ENCODE measurements around the gene KAZN. TPM values are rescaled to one million over a fixed set of nuclear protein-coding genes. Genes with fewer than 3 reads are reported as not detected.

The KAZN gene
- polyA plus RNA-seq, 1 of the 3 experiments (the other 2 are of a cell fraction) = 6.8 TPM

- no peak overlapping the region for H3K4me2 ChIP-seq
- H3K27ac ChIP-seq (ENCODE audit: low read depth in 2 of 2, low read length in 1 of 2) = no peak overlapping the region
- no peak overlapping the region for H2AFZ ChIP-seq (ENCODE audit: low read depth)
- no peak overlapping the region for H3K9ac ChIP-seq
- no peaks in the 10 kb centered on the region for H3K79me2 ChIP-seq (ENCODE audit: insufficient read depth)
- ChIA-PET CTCF (interaction anchor here (1.1 kb wide), 1 partner anchor 24 kb away, joined by 3 read pairs; no protein-coding TSS in a partner anchor), POLR2A (no interaction called here)
- H3K4me3 ChIP-seq (ENCODE audit: low read depth in 2 of 2, low read length in 1 of 2) = no peak overlapping the region
- H3K9me2 ChIP-seq = no peaks in the 10 kb centered on the region
- H3F3A ChIP-seq (replicated peaks; ENCODE audit: insufficient read depth) = no peaks in the 10 kb centered on the region
- DNase-seq = no peak
- H3K36me3 ChIP-seq (replicated peaks in 1 of 2; ENCODE audit: control insufficient read depth in 1 of 2, insufficient read depth in 2 of 2, low read length in 1 of 2) = no peaks in the 10 kb centered on the region
- no peaks in the 10 kb centered on the region; a peak in 1 of 4 replicates for H3K4me1 ChIP-seq (ENCODE audit: control insufficient read depth in 1 of 2, insufficient read depth in 2 of 2, low read depth in 1 of 2, low read length in 1 of 2)
- no peak for TF ChIP-seq MAX (IDR thresholded peaks at IDR 0.05; ENCODE audit: low read depth)
- TF ChIP-seq SIN3A (IDR thresholded peaks at IDR 0.05; ENCODE audit: borderline replicate concordance, low read depth, low read length) = no peak
- 29% methylated on average over 4 of the region's 4 CpGs for WGBS (ENCODE audit: low lambda C conversion rate)
- H3K27me3 ChIP-seq (ENCODE audit: insufficient read depth) = no peaks in the 10 kb centered on the region
- no peaks in the 10 kb centered on the region for H4K20me1 ChIP-seq (ENCODE audit: insufficient read depth)
- no peaks in the 10 kb centered on the region for H3K9me3 ChIP-seq
Measured at GRCh38 chr1:14828665-14829064, 230.2 kb downstream of the KAZN start.

GRCh38 chr1:14835725-14836124 is 237.2 kb downstream of the KAZN start:
- H3K36me3 ChIP-seq (replicated peaks in 1 of 2; ENCODE audit: control insufficient read depth in 1 of 2, insufficient read depth in 2 of 2, low read length in 1 of 2) = no peaks in the 10 kb centered on the region
- H3K79me2 ChIP-seq (ENCODE audit: insufficient read depth) = no peaks in the 10 kb centered on the region
- no peaks in the 10 kb centered on the region for H3F3A ChIP-seq (replicated peaks; ENCODE audit: insufficient read depth)
- no peaks in the 10 kb centered on the region for H4K20me1 ChIP-seq (ENCODE audit: insufficient read depth)
- H3K4me2 ChIP-seq = no peak overlapping the region
- H3K4me3 ChIP-seq (ENCODE audit: low read depth in 2 of 2, low read length in 1 of 2) = no peak overlapping the region
- no peaks in the 10 kb centered on the region for H3K27me3 ChIP-seq (ENCODE audit: insufficient read depth)
- ChIA-PET CTCF (interaction anchor here (1.3 kb wide), 1 partner anchor 13 kb away, joined by 3 read pairs; no protein-coding TSS in a partner anchor), POLR2A (no interaction called here)
- no peak overlapping the region for H2AFZ ChIP-seq (ENCODE audit: low read depth)
- H3K4me1 ChIP-seq (ENCODE audit: control insufficient read depth in 1 of 2, insufficient read depth in 2 of 2, low read depth in 1 of 2, low read length in 1 of 2) = no peaks in the 10 kb centered on the region
- H3K27ac ChIP-seq (ENCODE audit: low read depth in 2 of 2, low read length in 1 of 2) = no peak overlapping the region
- H3K9me3 ChIP-seq = no peaks in the 10 kb centered on the region
- TF ChIP-seq RXRA (IDR thresholded peaks at IDR 0.05; ENCODE audit: borderline replicate concordance, low read depth) = no peak
- TF ChIP-seq, protein P1, sequence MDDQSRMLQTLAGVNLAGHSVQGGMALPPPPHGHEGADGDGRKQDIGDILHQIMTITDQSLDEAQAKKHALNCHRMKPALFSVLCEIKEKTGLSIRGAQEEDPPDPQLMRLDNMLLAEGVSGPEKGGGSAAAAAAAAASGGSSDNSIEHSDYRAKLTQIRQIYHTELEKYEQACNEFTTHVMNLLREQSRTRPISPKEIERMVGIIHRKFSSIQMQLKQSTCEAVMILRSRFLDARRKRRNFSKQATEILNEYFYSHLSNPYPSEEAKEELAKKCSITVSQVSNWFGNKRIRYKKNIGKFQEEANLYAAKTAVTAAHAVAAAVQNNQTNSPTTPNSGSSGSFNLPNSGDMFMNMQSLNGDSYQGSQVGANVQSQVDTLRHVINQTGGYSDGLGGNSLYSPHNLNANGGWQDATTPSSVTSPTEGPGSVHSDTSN (IDR thresholded peaks at IDR 0.05) = no peak
- TF ChIP-seq NFIC (IDR thresholded peaks at IDR 0.05; ENCODE audit: borderline replicate concordance) = no peak
- no peak for TF ChIP-seq MEF2A (IDR thresholded peaks at IDR 0.05; ENCODE audit: borderline replicate concordance, low read depth)
- TF ChIP-seq NRF1 (IDR thresholded peaks at IDR 0.05; ENCODE audit: low read depth, low read length) = no peak
- no peak for TF ChIP-seq POLR2AphosphoS5 (IDR thresholded peaks at IDR 0.05; ENCODE audit: low read depth, low read length)
- no peak for TF ChIP-seq CTCF (IDR thresholded peaks at IDR 0.05)
- no peak for TF ChIP-seq MAX (IDR thresholded peaks at IDR 0.05; ENCODE audit: low read depth)
- TF ChIP-seq FOXM1 (IDR thresholded peaks at IDR 0.05; ENCODE audit: low read depth) = no peak
- TF ChIP-seq, protein P2, sequence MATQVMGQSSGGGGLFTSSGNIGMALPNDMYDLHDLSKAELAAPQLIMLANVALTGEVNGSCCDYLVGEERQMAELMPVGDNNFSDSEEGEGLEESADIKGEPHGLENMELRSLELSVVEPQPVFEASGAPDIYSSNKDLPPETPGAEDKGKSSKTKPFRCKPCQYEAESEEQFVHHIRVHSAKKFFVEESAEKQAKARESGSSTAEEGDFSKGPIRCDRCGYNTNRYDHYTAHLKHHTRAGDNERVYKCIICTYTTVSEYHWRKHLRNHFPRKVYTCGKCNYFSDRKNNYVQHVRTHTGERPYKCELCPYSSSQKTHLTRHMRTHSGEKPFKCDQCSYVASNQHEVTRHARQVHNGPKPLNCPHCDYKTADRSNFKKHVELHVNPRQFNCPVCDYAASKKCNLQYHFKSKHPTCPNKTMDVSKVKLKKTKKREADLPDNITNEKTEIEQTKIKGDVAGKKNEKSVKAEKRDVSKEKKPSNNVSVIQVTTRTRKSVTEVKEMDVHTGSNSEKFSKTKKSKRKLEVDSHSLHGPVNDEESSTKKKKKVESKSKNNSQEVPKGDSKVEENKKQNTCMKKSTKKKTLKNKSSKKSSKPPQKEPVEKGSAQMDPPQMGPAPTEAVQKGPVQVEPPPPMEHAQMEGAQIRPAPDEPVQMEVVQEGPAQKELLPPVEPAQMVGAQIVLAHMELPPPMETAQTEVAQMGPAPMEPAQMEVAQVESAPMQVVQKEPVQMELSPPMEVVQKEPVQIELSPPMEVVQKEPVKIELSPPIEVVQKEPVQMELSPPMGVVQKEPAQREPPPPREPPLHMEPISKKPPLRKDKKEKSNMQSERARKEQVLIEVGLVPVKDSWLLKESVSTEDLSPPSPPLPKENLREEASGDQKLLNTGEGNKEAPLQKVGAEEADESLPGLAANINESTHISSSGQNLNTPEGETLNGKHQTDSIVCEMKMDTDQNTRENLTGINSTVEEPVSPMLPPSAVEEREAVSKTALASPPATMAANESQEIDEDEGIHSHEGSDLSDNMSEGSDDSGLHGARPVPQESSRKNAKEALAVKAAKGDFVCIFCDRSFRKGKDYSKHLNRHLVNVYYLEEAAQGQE (IDR thresholded peaks at IDR 0.05; ENCODE audit: low read depth, low read length) = no peak
- no peak for TF ChIP-seq FOXJ3 (CRISPR knock-in tag; IDR thresholded peaks at IDR 0.05)
- TF ChIP-seq, protein P3, sequence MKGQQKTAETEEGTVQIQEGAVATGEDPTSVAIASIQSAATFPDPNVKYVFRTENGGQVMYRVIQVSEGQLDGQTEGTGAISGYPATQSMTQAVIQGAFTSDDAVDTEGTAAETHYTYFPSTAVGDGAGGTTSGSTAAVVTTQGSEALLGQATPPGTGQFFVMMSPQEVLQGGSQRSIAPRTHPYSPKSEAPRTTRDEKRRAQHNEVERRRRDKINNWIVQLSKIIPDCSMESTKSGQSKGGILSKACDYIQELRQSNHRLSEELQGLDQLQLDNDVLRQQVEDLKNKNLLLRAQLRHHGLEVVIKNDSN (IDR thresholded peaks at IDR 0.05; ENCODE audit: borderline replicate concordance, low read depth) = no peak
- no peak for TF ChIP-seq JUND (IDR thresholded peaks at IDR 0.05)
- no peak for TF ChIP-seq SIN3A (IDR thresholded peaks at IDR 0.05; ENCODE audit: borderline replicate concordance, low read depth, low read length)
- no peak for TF ChIP-seq ELF1 (IDR thresholded peaks at IDR 0.05)
- TF ChIP-seq, protein P4, sequence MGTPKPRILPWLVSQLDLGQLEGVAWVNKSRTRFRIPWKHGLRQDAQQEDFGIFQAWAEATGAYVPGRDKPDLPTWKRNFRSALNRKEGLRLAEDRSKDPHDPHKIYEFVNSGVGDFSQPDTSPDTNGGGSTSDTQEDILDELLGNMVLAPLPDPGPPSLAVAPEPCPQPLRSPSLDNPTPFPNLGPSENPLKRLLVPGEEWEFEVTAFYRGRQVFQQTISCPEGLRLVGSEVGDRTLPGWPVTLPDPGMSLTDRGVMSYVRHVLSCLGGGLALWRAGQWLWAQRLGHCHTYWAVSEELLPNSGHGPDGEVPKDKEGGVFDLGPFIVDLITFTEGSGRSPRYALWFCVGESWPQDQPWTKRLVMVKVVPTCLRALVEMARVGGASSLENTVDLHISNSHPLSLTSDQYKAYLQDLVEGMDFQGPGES (IDR thresholded peaks at IDR 0.05; ENCODE audit: low read depth, low read length) = no peak
- no peak for TF ChIP-seq MXI1 (IDR thresholded peaks at IDR 0.05; ENCODE audit: low read depth, low read length)
- no peak for TF ChIP-seq RFX5 (IDR thresholded peaks at IDR 0.05; ENCODE audit: low read length)
- no peak for TF ChIP-seq SMC3 (IDR thresholded peaks at IDR 0.05; ENCODE audit: low read depth, low read length)
- H3K9me2 ChIP-seq = no peaks in the 10 kb centered on the region
- no peak for DNase-seq
- no peak overlapping the region for H3K9ac ChIP-seq
- WGBS (ENCODE audit: low lambda C conversion rate) = 9% methylated on average over 5 of the region's 5 CpGs
